Nephron (organoid): ENCODE results near the gene RAMP3.
"Not testable (repeated sequence)": the region's sequence is repeated elsewhere in the genome, so short reads cannot be mapped to it uniquely, and the experiment has no call there.

Experiments
- H3K27ac Mint-ChIP-seq, 3 experiments: 2 replicates each; pipeline ENCODE4 v1.8.0; 2020; ENCODE audit warnings: mixed read lengths in 3 of 3, mild to moderate bottlenecking in 2 of 3, moderate library complexity in 1 of 3
- H3K27me3 Mint-ChIP-seq: 2 replicates; pipeline ENCODE4 v1.8.0; 2021; ENCODE audit warnings: low read depth, mild to moderate bottlenecking, moderate library complexity, mixed read lengths
- H3K36me3 Mint-ChIP-seq: 2 replicates; pipeline ENCODE4 v1.8.0; 2020; ENCODE audit warnings: low read depth, mixed read lengths
- H3K4me1 Mint-ChIP-seq: 2 replicates; pipeline ENCODE4 v1.8.0; 2020; ENCODE audit warnings: mixed read lengths
- H3K4me3 Mint-ChIP-seq, 3 experiments: 2 replicates each; pipeline ENCODE4 v1.8.0; 2020; ENCODE audit warnings: mild to moderate bottlenecking in 3 of 3, mixed read lengths in 3 of 3, moderate library complexity in 2 of 3
- H3K9me3 Mint-ChIP-seq: 2 replicates; pipeline ENCODE4 v1.8.0; 2020; ENCODE audit warnings: mixed read lengths
- CTCF ChIP-seq, 3 experiments: fragments of 200-600 bp; sonication (generic); IDR thresholded peaks; one replicate each; pipeline ENCODE4 v1.5.0; 2021; ENCODE audit warnings: antibody characterized with exemption in 3 of 3; ENCODE audit not compliant: unreplicated experiment in 3 of 3

Gene RAMP3, protein sequence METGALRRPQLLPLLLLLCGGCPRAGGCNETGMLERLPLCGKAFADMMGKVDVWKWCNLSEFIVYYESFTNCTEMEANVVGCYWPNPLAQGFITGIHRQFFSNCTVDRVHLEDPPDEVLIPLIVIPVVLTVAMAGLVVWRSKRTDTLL

DNA sequence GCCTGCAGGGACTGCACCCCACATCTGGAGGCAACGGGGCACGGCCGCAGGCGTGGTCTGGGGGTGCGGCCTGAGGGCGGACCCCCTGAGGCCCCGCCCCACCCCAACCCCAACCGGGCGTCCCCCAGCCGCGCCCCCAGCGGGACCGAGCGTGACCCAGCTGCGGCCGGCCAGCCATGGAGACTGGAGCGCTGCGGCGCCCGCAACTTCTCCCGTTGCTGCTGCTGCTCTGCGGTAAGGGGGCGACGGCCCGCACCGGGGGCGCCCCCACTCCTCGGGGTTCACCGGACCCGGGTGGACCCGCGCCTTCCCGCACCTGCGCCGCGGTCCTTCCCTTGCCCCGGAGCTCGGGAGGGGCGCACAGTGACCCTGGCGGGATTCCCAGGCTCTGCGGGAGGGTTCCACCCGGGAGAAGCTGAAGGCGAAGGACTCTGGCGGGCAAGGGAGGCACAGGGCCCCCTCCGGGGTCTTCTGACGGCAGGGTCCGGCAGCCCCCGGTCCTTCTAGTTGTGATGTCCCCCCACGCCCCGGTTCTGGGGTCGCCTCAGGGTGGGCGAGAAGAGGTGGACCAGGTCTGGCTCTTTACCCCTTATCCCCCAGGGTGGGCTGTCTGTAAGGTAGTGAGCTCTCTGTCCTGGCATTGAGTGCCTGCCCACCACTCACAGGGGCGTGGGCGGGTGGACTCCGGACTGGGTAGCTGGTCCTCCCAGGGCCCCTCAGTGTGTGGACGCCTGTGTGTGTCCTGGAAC, at the start of gene RAMP3:
Gene RAMP3, plus strand, starts transcription at position 139 of the 749 bp plus-strand sequence. Its CDS starts 38 bp downstream, at position 177.
- Mint-ChIP-seq H3K9me3 (no peaks in the 10 kb centered on the region), H3K4me3 (peak within 1 kb of the TSS in 2 of 3 experiments; percentile 10 to 40), H3K27me3 (peaks cover 74% of the 10 kb centered on the region), H3K4me1 (no peaks in the 10 kb centered on the region), H3K27ac (no peak within 1 kb of the TSS), H3K36me3 (no peaks in the 10 kb centered on the region)
- TF ChIP-seq CTCF (IDR thresholded peaks at IDR 0.05; ENCODE audit: unreplicated experiment in 3 of 3), result no peak

DNA sequence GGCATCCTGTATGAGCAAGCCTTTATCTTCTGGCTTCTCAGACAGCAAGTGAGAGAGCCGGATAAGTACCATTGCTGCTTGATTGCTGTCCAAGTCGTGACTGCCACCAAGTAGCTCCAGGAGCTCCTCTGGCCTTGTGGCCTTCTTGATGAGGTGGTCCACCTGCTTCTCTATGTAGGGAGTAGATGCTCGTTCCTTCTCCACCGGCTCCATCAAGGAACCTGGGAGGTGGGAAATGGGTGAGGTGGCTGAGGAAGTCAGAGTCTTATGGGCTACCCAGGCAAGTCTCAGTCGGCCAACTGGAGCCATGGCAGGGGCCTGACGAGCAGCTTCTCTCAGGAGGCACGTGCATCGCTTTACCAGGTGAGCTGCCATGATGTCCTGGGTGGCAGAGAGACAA, 48.7 kb upstream of the RAMP3 start:
- Mint-ChIP-seq H3K27ac (peak overlapping the region in 1 of 3 experiments; percentile 37), H3K36me3 (peaks cover 29% of the 10 kb centered on the region), H3K4me1 (peaks cover 24% of the 10 kb centered on the region), H3K27me3 (no peaks in the 10 kb centered on the region), H3K4me3 (peak overlapping the region; percentile 67 to 82 (median 79)), H3K9me3 (no peaks in the 10 kb centered on the region)
- TF ChIP-seq CTCF (IDR thresholded peaks at IDR 0.05; ENCODE audit: unreplicated experiment in 3 of 3), result no peak

DNA sequence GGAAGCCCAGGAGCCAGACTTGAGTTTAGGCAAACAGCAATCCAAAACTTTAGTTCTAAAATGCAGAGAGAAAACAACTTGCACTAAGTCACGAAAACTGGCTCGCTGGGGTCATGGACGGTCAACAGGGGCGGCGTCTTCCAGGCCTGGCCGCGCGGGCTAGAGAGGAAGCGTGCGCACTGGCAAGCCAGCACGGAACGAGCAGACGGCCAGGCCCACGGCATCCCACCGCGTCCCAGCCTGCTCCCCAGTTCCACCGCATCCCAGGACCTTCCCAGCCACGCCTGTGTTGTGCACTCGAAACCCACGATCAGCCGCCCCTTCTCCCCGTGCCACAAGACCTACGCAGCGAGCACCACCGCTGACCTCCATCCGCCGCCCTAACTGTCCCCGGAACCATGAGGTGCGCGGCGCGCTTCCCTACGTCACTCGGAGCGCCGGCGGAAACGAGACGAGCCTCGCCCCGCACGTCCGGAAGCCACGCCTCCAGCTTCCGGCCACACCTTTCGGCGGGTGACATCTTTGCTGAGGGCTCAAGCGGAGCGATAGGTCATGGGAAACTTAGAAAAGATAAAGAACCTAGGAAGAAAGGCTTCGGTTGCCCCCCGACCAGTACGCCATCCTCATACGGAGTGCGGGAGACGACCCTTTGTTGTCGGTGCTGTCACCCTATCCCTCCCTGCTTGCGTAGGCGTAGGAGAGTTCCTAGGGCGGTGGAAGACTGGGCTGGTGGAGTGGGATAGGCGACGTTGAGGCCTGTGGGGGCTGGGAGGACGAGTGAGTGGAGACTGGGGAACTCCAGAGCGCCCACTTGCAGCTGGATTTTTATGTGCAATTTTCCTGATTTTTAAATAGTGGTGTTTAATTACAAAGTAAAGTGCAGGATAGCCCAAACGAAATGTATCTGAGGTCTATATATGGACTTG, 46.0 kb upstream of the RAMP3 start, which contains the start of gene TBRG4:
Gene TBRG4, minus strand, starts transcription at position 400 of the 926 bp plus-strand sequence. CDS start 2,460 bp downstream, outside the sequence.
- peaks cover 21% of the 10 kb centered on the region for H3K36me3 Mint-ChIP-seq
- peak; percentile 22 to 51 (median 46) for TF ChIP-seq CTCF (IDR thresholded peaks at IDR 0.05; ENCODE audit: unreplicated experiment in 3 of 3)
- peak within 1 kb of the TSS; percentile 96 to 99 (median 98) for H3K27ac Mint-ChIP-seq
- H3K4me3 Mint-ChIP-seq, result peak within 1 kb of the TSS; percentile 93 to 98 (median 94)
- H3K9me3 Mint-ChIP-seq, result no peaks in the 10 kb centered on the region
- H3K4me1 Mint-ChIP-seq, result peaks cover 24% of the 10 kb centered on the region
- H3K27me3 Mint-ChIP-seq, result peaks cover 5% of the 10 kb centered on the region

DNA sequence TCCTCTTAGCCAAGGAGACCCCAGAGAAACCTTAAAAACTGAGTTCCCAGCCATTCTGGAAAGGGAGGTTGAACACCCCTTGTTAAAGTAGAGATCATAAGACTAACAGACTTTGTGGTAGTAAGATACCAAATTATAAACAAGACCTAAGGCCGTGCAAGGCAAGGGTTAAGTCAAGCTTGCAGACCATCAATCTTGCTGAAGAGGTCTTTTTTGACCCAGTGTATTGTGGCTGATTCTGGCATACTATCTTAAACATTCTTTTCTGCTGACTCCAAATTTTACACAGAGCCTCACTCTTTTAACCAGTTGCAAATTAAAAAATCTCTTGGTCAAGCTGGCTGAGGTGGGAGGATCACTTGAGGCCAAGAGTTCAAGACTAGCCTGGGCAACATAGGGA, 44.9 kb upstream of the RAMP3 start:
- peaks cover 5% of the 10 kb centered on the region for H3K27me3 Mint-ChIP-seq
- peak overlapping the region; percentile 96 to 99 (median 98) for H3K27ac Mint-ChIP-seq
- no peaks in the 10 kb centered on the region for H3K9me3 Mint-ChIP-seq
- peaks cover 24% of the 10 kb centered on the region for H3K4me1 Mint-ChIP-seq
- TF ChIP-seq CTCF (IDR thresholded peaks at IDR 0.05; ENCODE audit: unreplicated experiment in 3 of 3), result no peak
- H3K36me3 Mint-ChIP-seq, result peaks cover 16% of the 10 kb centered on the region
- peak overlapping the region; percentile 91 to 94 (median 93) for H3K4me3 Mint-ChIP-seq

DNA sequence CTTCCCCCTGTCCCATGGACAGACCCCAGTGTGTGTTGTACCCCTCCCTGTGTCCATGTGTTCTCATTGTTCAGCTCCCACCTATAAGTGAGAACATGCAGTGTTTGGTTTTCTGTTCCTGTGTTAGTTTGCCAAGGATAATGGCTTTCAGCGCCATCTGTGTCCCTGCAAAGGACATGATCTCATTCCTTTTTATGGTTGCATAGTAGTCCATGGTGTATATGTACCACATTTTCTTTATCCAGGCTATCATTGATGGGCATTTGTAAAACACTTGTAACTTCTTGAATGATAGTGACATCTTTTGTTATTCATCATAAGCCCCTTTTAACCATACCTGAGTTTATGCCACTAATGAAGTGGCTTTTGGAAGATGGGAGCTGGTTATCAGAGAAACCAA, 43.3 kb upstream of the RAMP3 start:
- not testable (repeated sequence) for H3K27me3 Mint-ChIP-seq, H3K36me3 Mint-ChIP-seq, H3K9me3 Mint-ChIP-seq
- H3K27ac Mint-ChIP-seq, result peak overlapping the region in 2 of 3 experiments; percentile 58 to 75
- H3K4me3 Mint-ChIP-seq, result peak overlapping the region; percentile 65 to 71 (median 67)
- H3K4me1 Mint-ChIP-seq, result peaks cover 24% of the 10 kb centered on the region

DNA sequence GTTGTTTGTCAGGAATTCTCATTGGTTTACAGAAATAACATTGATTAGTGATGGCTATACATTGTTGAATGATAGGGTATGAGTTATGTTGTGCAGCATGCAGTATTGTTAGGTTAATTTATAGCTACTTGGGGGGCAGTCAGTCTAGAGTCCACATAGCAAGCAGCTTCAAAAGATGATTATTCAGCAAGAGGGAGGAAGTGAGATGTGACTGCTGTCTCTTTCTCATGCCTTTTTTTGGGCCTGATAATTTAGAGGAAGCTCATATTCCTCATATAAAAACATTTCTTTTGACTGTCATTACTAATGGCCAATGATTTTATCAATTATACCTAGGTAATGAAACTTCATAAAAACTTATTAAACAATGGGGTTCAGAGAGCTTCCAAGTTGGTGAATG, 42.7 kb upstream of the RAMP3 start:
- peaks cover 5% of the 10 kb centered on the region for H3K27me3 Mint-ChIP-seq
- no peak overlapping the region for H3K4me3 Mint-ChIP-seq
- TF ChIP-seq CTCF (IDR thresholded peaks at IDR 0.05; ENCODE audit: unreplicated experiment in 3 of 3), result no peak
- peak overlapping the region in 2 of 3 experiments; percentile 58 to 75 for H3K27ac Mint-ChIP-seq
- H3K9me3 Mint-ChIP-seq, result no peaks in the 10 kb centered on the region
- peaks cover 23% of the 10 kb centered on the region for H3K4me1 Mint-ChIP-seq
- H3K36me3 Mint-ChIP-seq, result peaks cover 3% of the 10 kb centered on the region
